HK-2 (cell line): ENCODE results near the gene KRTAP9-4.
"Not testable (repeated sequence)": the region's sequence is repeated elsewhere in the genome, so short reads cannot be mapped to it uniquely, and the experiment has no call there.

ENCODE experiments used
- DNase-seq: peaks from one replicate; pipeline ENCODE4 v3.0.0-alpha.2; 2018; ENCODE audit not compliant: unreplicated experiment

KRTAP9-4 gene

GRCh38 chr17:41249637-41250240, at the start of gene KRTAP9-4:
Gene KRTAP9-4, plus strand, starts transcription at chr17:41249687. Its CDS starts 34 bp downstream, at chr17:41249721.
- DNase-seq, result not testable (repeated sequence)

DNA sequence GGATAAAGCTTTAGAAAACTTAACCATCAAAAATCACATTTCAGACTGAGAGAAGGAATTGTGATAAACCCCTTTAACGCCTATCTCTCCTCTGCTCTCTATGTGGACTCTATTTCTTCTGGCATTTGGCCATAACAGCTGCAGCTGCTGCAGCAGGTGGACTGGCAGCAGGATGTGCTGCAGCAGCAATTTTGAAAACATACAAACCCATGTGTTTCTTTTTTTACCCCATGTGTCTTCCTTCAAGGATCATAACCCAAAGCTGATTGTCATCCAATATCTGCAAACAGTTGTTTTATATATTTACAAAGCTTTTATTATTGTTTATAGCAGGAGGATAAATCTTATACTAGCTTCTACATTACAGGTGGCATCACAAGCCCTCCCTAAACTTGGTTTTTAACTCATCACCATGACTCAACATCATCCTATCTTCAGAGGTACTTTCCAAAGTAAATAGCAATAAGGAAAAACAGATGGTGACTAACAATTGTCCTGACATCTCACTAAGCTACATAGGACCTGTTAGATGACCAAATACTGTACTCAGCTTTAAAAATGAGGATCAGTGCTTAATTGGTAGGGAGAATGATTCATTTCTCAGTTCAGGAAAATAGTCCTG, 37.5 kb upstream of the KRTAP9-4 start:
- DNase-seq, result no peak

GRCh38 chr17:41212524-41213169, 36.8 kb upstream of the KRTAP9-4 start:
- DNase-seq, result no peak

- DNase-seq, result no peak
Observed at GRCh38 chr17:41215681-41216080, 33.8 kb upstream of the KRTAP9-4 start.

- no peak for DNase-seq
Observed at GRCh38 chr17:41223821-41224220, 25.7 kb upstream of the KRTAP9-4 start.

DNA sequence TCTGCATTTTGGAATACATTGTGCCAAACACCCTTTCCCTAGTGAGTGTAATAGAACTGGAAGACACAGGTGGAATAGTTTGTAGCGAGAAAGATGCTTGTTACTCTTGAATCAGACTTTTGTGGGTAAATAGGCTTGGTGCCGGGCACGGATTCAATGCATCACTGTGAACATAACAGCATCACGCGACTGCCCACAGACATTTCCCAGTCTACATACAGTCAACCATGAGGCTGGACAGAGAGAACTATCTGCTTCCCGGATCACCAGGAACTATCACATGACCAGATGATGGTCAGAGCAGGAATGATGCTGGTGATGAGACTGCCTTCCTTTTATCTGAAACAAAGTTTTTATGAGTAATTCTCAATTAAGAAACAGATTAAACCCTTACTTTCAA, 23.4 kb upstream of the KRTAP9-4 start:
- no peak for DNase-seq

- not testable (repeated sequence) for DNase-seq
Observed at GRCh38 chr17:41226598-41227095, 22.8 kb upstream of the KRTAP9-4 start, which contains the start of gene KRTAP9-2. Gene KRTAP9-2, plus strand, starts transcription at chr17:41226648. Its CDS starts 7 bp downstream, at chr17:41226655.

DNA sequence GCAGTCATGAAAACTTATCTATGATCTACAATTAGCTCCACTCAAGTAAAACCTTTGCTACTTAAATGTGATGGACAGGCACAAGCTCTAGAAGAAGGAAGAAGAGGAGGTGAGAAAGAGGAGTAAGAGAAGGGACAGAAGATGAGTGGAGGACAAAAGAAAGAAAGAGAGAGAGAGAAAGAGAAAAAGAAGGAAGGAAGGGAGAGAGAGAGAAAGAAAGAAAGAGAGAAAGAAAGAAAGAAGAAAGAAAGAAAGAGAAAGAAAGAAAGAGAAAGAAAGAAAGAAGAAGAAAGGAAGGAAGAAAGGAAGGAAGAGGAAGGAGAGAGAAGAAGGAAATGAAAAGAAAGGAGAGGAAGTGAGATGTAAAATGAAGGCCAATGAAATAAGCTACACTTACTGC, 19.4 kb upstream of the KRTAP9-4 start:
- no peak for DNase-seq

DNA sequence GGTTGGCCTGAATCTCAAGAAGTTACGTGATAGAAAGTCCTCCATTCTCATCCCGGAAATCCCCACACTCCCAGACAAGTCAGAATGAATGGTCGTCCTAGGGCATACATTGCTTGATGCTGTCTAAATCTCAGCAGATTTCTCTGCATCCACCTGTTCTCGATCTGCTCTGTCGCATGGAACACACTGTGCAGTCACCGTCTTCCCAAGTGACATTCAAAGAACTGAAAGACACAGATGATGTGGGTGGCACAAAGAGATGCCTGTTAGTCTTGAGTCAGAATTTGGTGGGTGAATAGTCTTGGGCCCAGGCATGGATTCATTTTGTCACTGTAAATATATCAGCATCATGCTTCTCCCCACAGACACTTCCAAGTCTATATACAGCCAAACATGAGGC, 17.8 kb upstream of the KRTAP9-4 start:
- no peak for DNase-seq

DNA sequence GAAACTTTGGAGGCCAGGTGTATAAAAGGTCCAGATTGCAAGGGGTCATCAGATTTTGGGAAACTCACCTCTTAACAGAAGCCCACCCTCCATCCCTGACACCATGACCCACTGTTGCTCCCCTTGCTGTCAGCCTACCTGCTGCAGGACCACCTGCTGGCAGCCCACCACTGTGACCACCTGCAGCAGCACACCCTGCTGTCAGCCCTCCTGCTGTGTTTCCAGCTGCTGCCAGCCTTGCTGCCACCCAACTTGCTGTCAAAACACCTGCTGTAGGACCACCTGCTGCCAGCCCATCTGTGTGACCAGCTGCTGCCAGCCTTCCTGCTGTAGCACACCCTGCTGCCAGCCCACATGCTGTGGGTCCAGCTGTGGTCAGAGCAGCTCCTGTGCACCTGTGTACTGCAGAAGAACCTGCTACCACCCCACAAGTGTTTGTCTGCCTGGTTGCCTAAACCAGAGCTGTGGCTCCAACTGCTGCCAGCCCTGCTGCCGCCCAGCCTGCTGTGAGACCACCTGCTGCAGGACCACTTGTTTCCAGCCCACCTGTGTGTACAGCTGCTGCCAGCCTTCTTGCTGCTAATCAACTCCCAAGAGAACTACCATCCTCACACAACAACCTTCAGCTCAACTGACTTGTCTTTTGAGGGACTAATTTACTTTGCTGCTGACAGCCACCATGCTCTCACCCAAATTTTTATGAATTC, 16.9 kb upstream of the KRTAP9-4 start, which contains the start of gene KRTAP9-3:
Gene KRTAP9-3 (plus strand): TSS at position 51 of the 707 bp plus-strand sequence. CDS start 53 bp downstream, at position 104.
- DNase-seq, result not testable (repeated sequence)

DNA sequence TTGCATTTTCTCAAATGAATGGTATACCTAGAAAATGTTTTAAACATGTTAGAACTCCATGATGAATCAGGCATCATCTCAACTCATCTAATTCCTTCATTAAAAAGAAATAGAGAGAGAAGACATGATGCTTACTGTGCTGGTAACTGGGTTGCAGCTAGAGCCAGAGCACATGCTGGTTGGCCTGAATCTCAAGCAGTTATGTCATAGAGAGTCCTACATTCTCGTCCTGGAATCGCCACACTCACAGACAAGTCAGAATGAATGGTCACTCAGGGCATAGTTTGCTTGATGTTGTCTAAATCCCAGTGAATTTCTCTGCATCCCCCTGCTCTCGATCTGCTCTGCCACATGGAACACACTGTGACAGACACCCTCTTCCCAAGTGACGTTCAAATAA, 12.4 kb upstream of the KRTAP9-4 start:
- DNase-seq, result not testable (repeated sequence)

DNA sequence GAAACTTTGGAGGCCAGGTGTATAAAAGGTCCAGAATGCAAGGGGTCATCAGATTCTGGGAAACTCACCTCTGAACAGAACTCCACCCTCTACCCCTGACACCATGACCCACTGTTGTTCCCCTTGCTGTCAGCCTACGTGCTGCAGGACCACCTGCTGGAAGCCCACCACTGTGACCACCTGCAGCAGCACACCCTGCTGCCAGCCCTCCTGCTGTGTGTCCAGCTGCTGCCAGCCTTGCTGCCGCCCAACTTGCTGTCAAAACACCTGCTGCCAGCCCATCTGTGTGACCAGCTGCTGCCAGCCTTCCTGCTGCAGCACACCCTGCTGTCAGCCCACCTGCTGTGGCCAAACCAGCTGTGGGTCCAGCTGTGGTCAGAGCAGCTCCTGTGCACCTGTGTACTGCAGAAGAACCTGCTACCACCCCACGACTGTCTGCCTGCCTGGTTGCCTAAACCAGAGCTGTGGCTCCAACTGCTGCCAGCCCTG, 11.5 kb upstream of the KRTAP9-4 start, which contains the start of gene KRTAP9-8:
Gene KRTAP9-8 (plus strand): TSS at position 51 of the 489 bp plus-strand sequence. CDS start 53 bp downstream, at position 104.
- not testable (repeated sequence) for DNase-seq

- DNase-seq, result not testable (repeated sequence)
Observed at GRCh38 chr17:41246995-41247787, 2.3 kb upstream of the KRTAP9-4 start.

DNA sequence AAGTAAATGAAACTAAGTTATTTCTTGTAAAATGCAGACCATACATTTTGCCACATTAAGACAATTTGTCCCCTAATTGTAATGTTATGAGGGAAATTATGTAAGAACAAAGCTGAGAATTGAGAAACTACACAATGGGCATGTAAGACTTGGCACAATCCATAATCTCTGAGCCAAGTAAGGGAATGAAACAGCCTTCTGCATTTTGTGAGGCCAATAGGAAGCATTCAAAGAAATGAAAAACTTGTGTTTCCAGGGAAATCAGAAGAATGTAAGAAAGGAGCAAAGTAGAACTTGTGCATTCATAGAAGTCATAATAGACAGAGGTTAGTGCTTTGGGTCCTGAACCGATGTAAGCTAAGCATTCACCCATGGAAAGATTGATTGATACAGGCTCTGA, 1.8 kb downstream of the KRTAP9-4 start:
- no peak for DNase-seq

DNA sequence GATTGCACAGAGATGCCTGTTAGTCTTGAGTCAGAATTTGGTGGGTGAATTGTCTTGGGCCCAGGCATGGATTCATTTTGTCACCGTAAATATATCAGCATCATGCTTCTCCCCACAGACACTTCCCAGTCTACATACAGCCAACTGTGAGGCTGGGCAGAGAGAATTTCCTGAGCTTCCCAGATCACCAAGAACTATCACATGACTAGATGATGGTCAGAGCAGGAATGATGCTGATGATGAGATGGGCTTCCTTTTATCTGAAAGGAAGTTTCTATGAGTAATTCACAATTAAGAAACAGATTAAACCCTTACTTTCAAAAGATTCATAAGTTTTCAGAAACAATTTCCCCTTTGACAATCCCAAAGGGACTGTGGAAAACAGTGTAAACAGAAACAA, 5.4 kb downstream of the KRTAP9-4 start:
- no peak for DNase-seq

- not testable (repeated sequence) for DNase-seq
Observed at GRCh38 chr17:41255381-41256290, 6.1 kb downstream of the KRTAP9-4 start, which contains the start of gene KRTAP9-9. Gene KRTAP9-9, plus strand, starts transcription at chr17:41255384.

DNA sequence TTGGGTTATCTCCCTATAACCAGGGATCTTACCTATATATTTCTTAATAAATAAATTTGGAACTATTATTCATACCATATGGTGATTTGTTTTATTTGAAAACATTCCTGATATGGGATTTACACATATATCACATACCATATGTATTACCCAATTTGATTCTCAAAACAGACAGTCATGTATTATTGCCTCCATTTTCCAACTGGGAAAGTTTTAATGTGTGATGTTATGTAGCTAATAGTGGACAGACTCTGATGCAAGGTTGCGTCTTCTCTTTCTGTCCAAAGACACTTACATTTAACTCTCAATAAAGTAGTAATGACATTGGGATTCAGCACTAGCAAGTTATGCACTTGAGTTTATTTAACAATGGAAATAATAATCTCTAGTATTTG, 6.8 kb downstream of the KRTAP9-4 start:
- no peak for DNase-seq

DNA sequence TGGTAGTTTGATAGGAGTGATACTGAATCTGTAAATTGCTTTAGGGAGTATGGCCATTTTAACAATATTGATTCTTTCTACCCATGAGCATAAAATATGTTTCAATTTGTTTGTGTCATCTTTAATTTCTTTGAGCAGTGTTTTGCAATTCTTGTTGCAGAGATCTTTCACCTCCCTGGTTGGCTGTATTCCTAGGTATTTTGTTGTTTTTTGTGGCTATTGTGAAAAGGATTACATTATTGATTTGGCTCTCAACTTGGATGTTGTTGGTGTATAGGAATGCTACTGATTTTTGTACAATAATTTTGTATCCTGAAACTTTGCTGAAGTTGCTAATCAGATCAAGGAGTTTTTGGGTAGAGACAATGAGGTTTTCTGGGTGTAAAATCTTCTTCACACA, 8.9 kb downstream of the KRTAP9-4 start:
- no peak for DNase-seq

- no peak for DNase-seq
Observed at GRCh38 chr17:41263212-41263611, 13.7 kb downstream of the KRTAP9-4 start.

- DNase-seq, result no peak
Observed at GRCh38 chr17:41264599-41264998, 15.1 kb downstream of the KRTAP9-4 start.
